H1 (cell line): ENCODE results near the gene SON. TPM values are rescaled to one million over a fixed set of nuclear protein-coding genes. Genes with fewer than 3 reads are reported as not detected.

Source experiments
- CTCF ChIA-PET: fragments of 300-600 bp; sonication (Branson Sonifier 250); formaldehyde crosslinking; loops from one replicate; lab custom pipeline; 2021; ENCODE audit not compliant: partially characterized antibody; lab: Charles Lee
- POLR2A ChIA-PET: fragments of 300-600 bp; sonication (Branson Sonifier 250); formaldehyde crosslinking; loops from one replicate; lab custom pipeline; 2021; ENCODE audit warnings: inconsistent platforms; ENCODE audit not compliant: partially characterized antibody; lab: Charles Lee
- DNase-seq, 2 experiments: peaks; one replicate each; pipeline versions ENCODE4 v3.0.0 to v3.0.0-alpha.2; 2010 to 2022; ENCODE audit warnings: low spot score in 2 of 2, low read depth in 1 of 2, mixed read lengths in 1 of 2
- FAIRE-seq: peaks from 2 replicates; lab custom pipeline; 2011; peaks lifted over from hg19 to GRCh38; lab: Jason Lieb, UNC
- H2AFZ ChIP-seq: 2 replicates; pipeline ENCODE4 v1.8.1; 2012; ENCODE audit warnings: low read length, inconsistent platforms
- H2AK5ac ChIP-seq: 2 replicates; pipeline ENCODE4 v1.6.1; 2013; ENCODE audit warnings: low read depth, low read length
- H2BK120ac ChIP-seq: replicated peaks from 2 replicates; pipeline ENCODE3; 2013; ENCODE audit warnings: low read depth, low read length, inconsistent platforms
- H2BK12ac ChIP-seq: 2 replicates; pipeline ENCODE4 v1.6.1; 2013; ENCODE audit warnings: low read depth, low read length
- H2BK15ac ChIP-seq: 2 replicates; pipeline ENCODE4 v1.6.1; 2013; ENCODE audit warnings: low read length
- H2BK20ac ChIP-seq: 2 replicates; pipeline ENCODE4 v1.6.1; 2013; ENCODE audit warnings: low read length
- H2BK5ac ChIP-seq: 2 replicates; pipeline ENCODE4 v1.6.1; 2013; ENCODE audit warnings: low read depth, low read length
- H3K14ac ChIP-seq: 2 replicates; pipeline ENCODE4 v1.6.1; 2013; ENCODE audit warnings: inconsistent platforms; ENCODE audit not compliant: insufficient read length
- H3K18ac ChIP-seq: 2 replicates; pipeline ENCODE4 v1.6.1; 2013; ENCODE audit warnings: low read length; ENCODE audit errors: extremely low read depth
- H3K23ac ChIP-seq: 2 replicates; pipeline ENCODE4 v1.6.1; 2013; ENCODE audit warnings: inconsistent platforms; ENCODE audit not compliant: insufficient read length
- H3K23me2 ChIP-seq: 2 replicates; pipeline ENCODE4 v1.6.1; 2013; ENCODE audit warnings: low read depth, low read length
- H3K27ac ChIP-seq: 2 replicates; pipeline ENCODE4 v1.6.1; 2011; ENCODE audit warnings: low read depth, low read length, inconsistent platforms
- H3K27me3 ChIP-seq, 4 experiments: replicated peaks in 1 of 4; 1 replicate in 1 of 4; 2 replicates in 3 of 4; pipeline versions ENCODE4 v1.6.1 to v1.8.1; 2011 to 2013; ENCODE audit warnings: low read length in 3 of 4, mild to moderate bottlenecking in 3 of 4, inconsistent platforms in 2 of 4, mixed read lengths in 2 of 4, moderate library complexity in 1 of 4; ENCODE audit not compliant: control insufficient read depth in 3 of 4, insufficient read depth in 3 of 4; ENCODE audit errors: extremely low read depth in 1 of 4
- H3K36me3 ChIP-seq, 4 experiments: 2 replicates each; pipeline versions ENCODE4 v1.6.1 to v1.8.1; 2011 to 2013; ENCODE audit warnings: mild to moderate bottlenecking in 4 of 4, low read length in 3 of 4, moderate library complexity in 2 of 4, control low read depth in 1 of 4, inconsistent platforms in 1 of 4; ENCODE audit not compliant: insufficient read depth in 4 of 4, control insufficient read depth in 2 of 4
- H3K4ac ChIP-seq: replicated peaks from 2 replicates; pipeline ENCODE3; 2013; ENCODE audit warnings: low read length, low read depth, mixed read lengths, inconsistent platforms; ENCODE audit not compliant: insufficient read length
- H3K4me1 ChIP-seq, 4 experiments: replicated peaks in 1 of 4; 1 replicate in 1 of 4; 2 replicates in 3 of 4; pipeline versions ENCODE4 v1.6.1 to v1.8.1; 2011 to 2013; ENCODE audit warnings: low read length in 3 of 4, inconsistent platforms in 2 of 4, mixed read lengths in 1 of 4; ENCODE audit not compliant: insufficient read depth in 4 of 4, control insufficient read depth in 3 of 4
- H3K4me2 ChIP-seq, 2 experiments: 2 replicates each; pipeline versions ENCODE4 v1.6.1 to v1.8.1; 2011 to 2013; ENCODE audit warnings: low read depth in 2 of 2, low read length in 2 of 2, control low read depth in 1 of 2, inconsistent platforms in 1 of 2, mild to moderate bottlenecking in 1 of 2; ENCODE audit not compliant: insufficient read depth in 1 of 2
- H3K4me3 ChIP-seq, 4 experiments: fragments of 200-600, 300-600 bp in 1 of 4; sonication (generic), shearing (Covaris generic), sonication (Bioruptor Twin) in 1 of 4; 2 replicates each; pipeline versions ENCODE4 v1.5.1 to v1.8.1; 2011 to 2016; ENCODE audit warnings: low read length in 4 of 4, low read depth in 3 of 4, control low read depth in 2 of 4, inconsistent platforms in 2 of 4, mild to moderate bottlenecking in 2 of 4, mixed read lengths in 1 of 4, moderate library complexity in 1 of 4; ENCODE audit not compliant: insufficient read depth in 2 of 4; ENCODE audit errors: extremely low read depth in 1 of 4
- H3K56ac ChIP-seq: replicated peaks from 2 replicates; pipeline ENCODE3; 2013; ENCODE audit warnings: low read depth, mild to moderate bottlenecking, mixed read lengths, low read length, inconsistent platforms; ENCODE audit not compliant: insufficient read length
- H3K79me1 ChIP-seq: 2 replicates; pipeline ENCODE4 v1.6.1; 2013; ENCODE audit warnings: low read depth, low read length, control low read depth
- H3K79me2 ChIP-seq, 2 experiments: 2 replicates each; pipeline versions ENCODE4 v1.6.1 to v1.8.1; 2012 to 2013; ENCODE audit warnings: low read length in 2 of 2, mild to moderate bottlenecking in 2 of 2, inconsistent platforms in 1 of 2; ENCODE audit not compliant: insufficient read depth in 2 of 2, control insufficient read depth in 1 of 2
- H3K9ac ChIP-seq, 4 experiments: replicated peaks in 1 of 4; 1 replicate in 1 of 4; 2 replicates in 3 of 4; pipeline versions ENCODE4 v1.6.1 to v1.8.1; 2011 to 2013; ENCODE audit warnings: low read depth in 3 of 4, low read length in 3 of 4, control low read depth in 2 of 4, mild to moderate bottlenecking in 2 of 4, moderate library complexity in 2 of 4, inconsistent platforms in 1 of 4; ENCODE audit errors: extremely low read depth in 1 of 4
- H3K9me3 ChIP-seq, 2 experiments: 2 replicates each; pipeline versions ENCODE4 v1.6.1 to v1.8.1; 2012 to 2013; ENCODE audit warnings: mild to moderate bottlenecking in 2 of 2, moderate library complexity in 2 of 2, control low read depth in 1 of 2, inconsistent platforms in 1 of 2, low read depth in 1 of 2, low read length in 1 of 2, mixed read lengths in 1 of 2; ENCODE audit not compliant: insufficient read depth in 2 of 2
- H4K20me1 ChIP-seq, 2 experiments: replicated peaks in 1 of 2; 2 replicates each; pipeline versions ENCODE3 to v1.8.1; 2011 to 2013; ENCODE audit warnings: inconsistent platforms in 2 of 2, low read length in 2 of 2, mild to moderate bottlenecking in 1 of 2; ENCODE audit not compliant: insufficient read depth in 2 of 2, control insufficient read depth in 1 of 2
- H4K5ac ChIP-seq: 2 replicates; pipeline ENCODE4 v1.6.1; 2013; ENCODE audit warnings: low read length, low read depth, mixed read lengths, inconsistent platforms; ENCODE audit not compliant: insufficient read length
- H4K8ac ChIP-seq: 2 replicates; pipeline ENCODE4 v1.8.0; 2013; ENCODE audit warnings: mild to moderate bottlenecking, moderate library complexity, low read length, inconsistent platforms; ENCODE audit not compliant: insufficient read depth; ENCODE audit errors: extremely low read depth
- H4K91ac ChIP-seq: replicated peaks from 2 replicates; pipeline ENCODE3; 2013; ENCODE audit warnings: low read length, mixed read lengths, inconsistent platforms; ENCODE audit not compliant: insufficient read length
- CBX8 ChIP-seq: fragments of 300-800, 300-1000 bp; sonication (generic); IDR thresholded peaks from 2 replicates; pipeline ENCODE4 v1.7.1; 2016; ENCODE audit warnings: low read depth, low read length, borderline replicate concordance
- CHD2 ChIP-seq: IDR thresholded peaks from 2 replicates; pipeline ENCODE4 v1.6.1; 2012; ENCODE audit warnings: low read length, improper control_type of control experiment
- EZH2 ChIP-seq: fragments of 200-600 bp; sonication (generic); IDR thresholded peaks from 2 replicates; pipeline ENCODE4 v1.7.1; 2012; ENCODE audit warnings: low read depth, mild to moderate bottlenecking, moderate library complexity, low read length, inconsistent platforms; ENCODE audit not compliant: severe bottlenecking
- GABPA ChIP-seq: IDR thresholded peaks from 2 replicates; pipeline ENCODE4 v1.6.1; 2011; ENCODE audit warnings: mild to moderate bottlenecking, low read length, moderate library complexity, borderline replicate concordance; ENCODE audit not compliant: insufficient read depth
- HDAC2 ChIP-seq, 2 experiments: fragments of 300-600 bp in 1 of 2; sonication (generic) in 1 of 2; IDR thresholded peaks; 2 replicates each; pipeline ENCODE4 v1.6.1; 2011 to 2012; ENCODE audit warnings: low read depth in 2 of 2, low read length in 2 of 2, mild to moderate bottlenecking in 2 of 2, moderate library complexity in 2 of 2, borderline replicate concordance in 1 of 2, inconsistent platforms in 1 of 2
- SAP30 ChIP-seq: fragments of 300-600 bp; sonication (generic); IDR thresholded peaks from 2 replicates; pipeline ENCODE4 v1.7.1; 2012; ENCODE audit warnings: low read length, moderate library complexity, mild to moderate bottlenecking, inconsistent platforms; ENCODE audit not compliant: insufficient read depth, insufficient replicate concordance
- SUZ12 ChIP-seq: fragments of 200-600 bp; sonication (generic); IDR thresholded peaks from 2 replicates; pipeline ENCODE4 v1.6.1; 2012; ENCODE audit warnings: mild to moderate bottlenecking, inconsistent platforms, low read length, moderate library complexity, mixed read lengths
- TAF7 ChIP-seq: optimal IDR thresholded peaks from 2 replicates; pipeline ENCODE3; 2011; ENCODE audit warnings: low read depth, mild to moderate bottlenecking, inconsistent platforms, low read length, moderate library complexity, borderline replicate concordance
- WGBS, 2 experiments: shearing (Covaris generic) in 1 of 2; methylation state at CpG; one replicate each; pipeline versions ENCODE4 v1.1.6 to v1.1.7; 2013 to 2015; ENCODE audit warnings: low lambda C conversion rate in 2 of 2, mixed read lengths in 2 of 2, inconsistent platforms in 1 of 2, low coverage in 1 of 2, missing lambda C conversion rate in 1 of 2; ENCODE audit not compliant: insufficient replicate concordance in 2 of 2, insufficient coverage in 1 of 2, insufficient read length in 1 of 2; ENCODE audit errors: extremely low coverage in 1 of 2, missing lambda C conversion rate in 1 of 2; 5-methylcytosine and 5-hydroxymethylcytosine counted together
- polyA plus RNA-seq, 7 experiments: library from polyadenylated mRNA; depleted of rRNA in 3 of 7; stranded (reverse) in 5 of 7; unstranded in 2 of 7; fragments of >200 nt in 5 of 7; fragments of 200-250 nt in 2 of 7; gene quantifications; 1 replicate in 5 of 7; 2 replicates in 1 of 7; 4 replicates in 1 of 7; pipeline versions ENCODE4 v1.2.1 to v1.2.3, GENCODE V29; 2011 to 2013; ENCODE audit warnings: missing spikeins in 2 of 7, mixed read lengths in 2 of 7
- total RNA-seq: library from RNA; stranded (reverse); fragmentation: NEBNext Ultra II Directional; extraction: Animal tissue kit (Norgen Biotek cat#: 25700); gene quantifications from 2 replicates; pipeline ENCODE4 v1.2.1, GENCODE V29; 2021

The SON gene
- total and polyA plus RNA-seq, 2 of the 8 experiments (the other 6 are each of a cell fraction or from before 2014, with no cell fraction given), result 122 to 274 TPM

DNA sequence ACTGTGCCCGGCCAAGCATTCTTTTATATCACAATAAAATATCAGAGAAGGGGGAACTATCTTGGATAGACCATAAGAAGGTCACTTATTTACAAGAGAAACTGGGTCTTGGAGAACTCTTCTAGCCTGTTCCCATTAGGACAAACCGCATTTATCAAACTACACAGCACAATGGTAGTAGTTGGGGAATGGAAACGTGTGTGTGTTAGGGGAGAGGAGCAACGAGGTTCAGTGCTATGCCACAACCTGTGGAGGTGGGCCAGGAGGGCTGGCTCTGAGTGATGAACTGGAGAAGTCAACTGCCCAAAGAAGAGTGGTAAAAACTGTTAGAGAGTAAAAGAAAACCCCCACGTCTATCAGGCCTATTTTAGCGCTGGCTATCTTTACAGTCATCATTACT is 44.1 kb downstream of the SON start:
- Histone ChIP-seq H3K4me1 (peaks cover 0 to 2% (median under 1%) of the 10 kb centered on the region in 4 experiments; a peak in 2 of 7 replicates), H4K91ac (no peak overlapping the region), H3K9me3 (no peaks in the 10 kb centered on the region), H3K56ac (no peak overlapping the region), H3K18ac (no peak overlapping the region), H3K14ac (no peak overlapping the region), H2BK20ac (no peak overlapping the region), H3K27ac (no peak overlapping the region), H4K20me1 (no peaks in the 10 kb centered on the region), H2AK5ac (no peak overlapping the region), H2BK5ac (no peak overlapping the region), H4K8ac (no peak overlapping the region), H3K27me3 (no peaks in the 10 kb centered on the region), H3K4ac (no peak overlapping the region), H4K5ac (no peak overlapping the region), H2BK120ac (no peak overlapping the region), H2BK15ac (no peak overlapping the region), H2AFZ (no peak overlapping the region), H3K4me2 (peak overlapping the region; percentile 81 to 83; a peak in 3 of 4 replicates), H3K79me1 (no peaks in the 10 kb centered on the region), H3K36me3 (peaks cover 2 to 27% (median 3%) of the 10 kb centered on the region in 4 experiments; a peak in 4 of 8 replicates), H3K23me2 (peaks cover 10% of the 10 kb centered on the region; the same call in 1 of the 2 replicates), H3K4me3 (peak overlapping the region in 3 of 4 experiments; percentile 66 to 90 (median 88); a peak in 4 of 8 replicates), H3K9ac (peak overlapping the region in 1 of 4 experiments; percentile 57; a peak in 2 of 7 replicates), H3K79me2 (peaks cover 0 to 23% of the 10 kb centered on the region in 2 experiments; a peak in 2 of 4 replicates), H2BK12ac (no peak overlapping the region; the same call in 1 of the 2 replicates), H3K23ac (no peak overlapping the region)
- FAIRE-seq (no peak), DNase-seq (no peak)
- 88% methylated on average over 6 of the region's 6 CpGs; no CpG with 5 or more reads in 1 of the 2 experiments for WGBS, 2 experiments
- ChIA-PET POLR2A (no interaction called here), CTCF (no interaction called here)
- TF ChIP-seq SUZ12 (no peak), CHD2 (no peak), SAP30 (no peak), CBX8 (no peak), HDAC2 (IDR thresholded peaks at IDR 0.05; ENCODE audit: borderline replicate concordance in 1 of 2, low read depth in 2 of 2, low read length in 2 of 2) (no peak), GABPA (no peak), EZH2 (no peak), TAF7 (no peak)
